ENCODE data around the gene DLX5. TPM values are rescaled to one million over a fixed set of nuclear protein-coding genes. Genes with fewer than 3 reads are reported as not detected.

DLX5 gene
- total RNA-seq, 1 donor from 2014 or later: 3.7 TPM

DNA sequence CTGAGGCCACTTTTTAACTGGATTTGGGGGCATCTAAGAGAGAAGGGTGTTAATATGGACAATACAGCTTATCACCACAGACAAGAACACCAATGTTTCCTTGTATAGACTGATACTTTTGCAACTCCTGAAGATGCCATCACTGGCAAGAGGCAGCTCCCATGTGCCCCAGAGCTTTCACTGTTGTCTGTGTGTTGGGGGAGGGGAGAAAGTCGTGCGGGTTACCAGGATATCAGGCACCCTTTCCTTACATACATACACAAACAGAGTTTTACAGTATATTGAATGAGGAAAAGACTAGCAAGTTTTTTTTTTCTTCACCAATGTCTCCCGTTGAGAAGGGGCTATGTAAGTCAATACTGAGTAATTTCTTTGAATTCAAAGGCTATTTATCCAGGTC lies 23.4 kb downstream of the DLX5 start:
- Histone ChIP-seq H3K4me3 (no peak overlapping the region), H3K27me3 (peaks cover 23% of the 10 kb centered on the region), H3K36me3 (no peaks in the 10 kb centered on the region), H3K27ac (no peak overlapping the region), H3K4me1 (peaks cover 24% of the 10 kb centered on the region), H3K9me3 (no peaks in the 10 kb centered on the region)
- no peak for DNase-seq (ENCODE audit: extremely low spot score in 2 of 2)
- TF ChIP-seq POLR2AphosphoS5 (IDR thresholded peaks at IDR 0.05; ENCODE audit: insufficient read depth in 1 of 2, low read depth in 1 of 2) (no peak), POLR2A (IDR thresholded peaks at IDR 0.05) (no peak)
- TF ChIP-seq, protein P1, sequence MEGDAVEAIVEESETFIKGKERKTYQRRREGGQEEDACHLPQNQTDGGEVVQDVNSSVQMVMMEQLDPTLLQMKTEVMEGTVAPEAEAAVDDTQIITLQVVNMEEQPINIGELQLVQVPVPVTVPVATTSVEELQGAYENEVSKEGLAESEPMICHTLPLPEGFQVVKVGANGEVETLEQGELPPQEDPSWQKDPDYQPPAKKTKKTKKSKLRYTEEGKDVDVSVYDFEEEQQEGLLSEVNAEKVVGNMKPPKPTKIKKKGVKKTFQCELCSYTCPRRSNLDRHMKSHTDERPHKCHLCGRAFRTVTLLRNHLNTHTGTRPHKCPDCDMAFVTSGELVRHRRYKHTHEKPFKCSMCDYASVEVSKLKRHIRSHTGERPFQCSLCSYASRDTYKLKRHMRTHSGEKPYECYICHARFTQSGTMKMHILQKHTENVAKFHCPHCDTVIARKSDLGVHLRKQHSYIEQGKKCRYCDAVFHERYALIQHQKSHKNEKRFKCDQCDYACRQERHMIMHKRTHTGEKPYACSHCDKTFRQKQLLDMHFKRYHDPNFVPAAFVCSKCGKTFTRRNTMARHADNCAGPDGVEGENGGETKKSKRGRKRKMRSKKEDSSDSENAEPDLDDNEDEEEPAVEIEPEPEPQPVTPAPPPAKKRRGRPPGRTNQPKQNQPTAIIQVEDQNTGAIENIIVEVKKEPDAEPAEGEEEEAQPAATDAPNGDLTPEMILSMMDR (IDR thresholded peaks at IDR 0.05): no peak
- intact Hi-C loops (cut with DNase I): no loop called here

DNA sequence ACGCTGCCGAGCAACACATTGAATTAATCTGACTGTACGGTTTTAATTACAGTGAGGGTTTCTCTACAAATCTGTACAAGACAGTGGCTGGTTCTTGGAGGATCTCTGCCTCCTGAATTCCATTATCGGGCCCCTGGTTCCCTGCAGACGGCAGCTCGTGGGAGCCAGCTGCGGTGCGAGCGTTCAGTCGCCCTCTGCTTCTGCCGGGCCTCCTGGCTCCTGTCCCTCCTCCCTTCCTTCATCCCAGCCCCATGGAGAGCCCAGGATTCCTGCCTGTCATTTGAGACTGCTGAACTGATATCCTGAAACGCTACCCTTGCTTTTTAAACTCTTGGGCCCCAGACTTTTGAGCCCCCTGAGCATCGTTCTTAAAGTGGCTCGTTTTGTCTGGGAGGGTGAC lies 25.9 kb downstream of the DLX5 start:
- Histone ChIP-seq H3K4me1 (peaks cover 3% of the 10 kb centered on the region), H3K36me3 (no peaks in the 10 kb centered on the region), H3K9me3 (no peaks in the 10 kb centered on the region), H3K27ac (no peak overlapping the region), H3K27me3 (peaks cover 13% of the 10 kb centered on the region), H3K4me3 (no peak overlapping the region)
- DNase-seq (ENCODE audit: extremely low spot score in 2 of 2): no peak
- intact Hi-C loops (cut with DNase I): no loop called here
- TF ChIP-seq POLR2AphosphoS5 (IDR thresholded peaks at IDR 0.05; ENCODE audit: insufficient read depth in 1 of 2, low read depth in 1 of 2) (no peak), POLR2A (IDR thresholded peaks at IDR 0.05) (no peak)
- TF ChIP-seq, protein P1 (IDR thresholded peaks at IDR 0.05): no peak

- TF ChIP-seq, protein P1 (IDR thresholded peaks at IDR 0.05): no peak
- TF ChIP-seq POLR2A (IDR thresholded peaks at IDR 0.05) (no peak), POLR2AphosphoS5 (IDR thresholded peaks at IDR 0.05; ENCODE audit: insufficient read depth in 1 of 2, low read depth in 1 of 2) (no peak)
- Histone ChIP-seq H3K4me1 (peaks cover under 1% of the 10 kb centered on the region), H3K9me3 (no peaks in the 10 kb centered on the region), H3K4me3 (no peak overlapping the region), H3K27ac (no peak overlapping the region), H3K36me3 (no peaks in the 10 kb centered on the region), H3K27me3 (peaks cover 15% of the 10 kb centered on the region)
- intact Hi-C loops (cut with DNase I): no loop called here
- DNase-seq (ENCODE audit: extremely low spot score in 2 of 2): no peak
Observed at GRCh38 chr7:96998333-96998732, 26.3 kb downstream of the DLX5 start.

DNA sequence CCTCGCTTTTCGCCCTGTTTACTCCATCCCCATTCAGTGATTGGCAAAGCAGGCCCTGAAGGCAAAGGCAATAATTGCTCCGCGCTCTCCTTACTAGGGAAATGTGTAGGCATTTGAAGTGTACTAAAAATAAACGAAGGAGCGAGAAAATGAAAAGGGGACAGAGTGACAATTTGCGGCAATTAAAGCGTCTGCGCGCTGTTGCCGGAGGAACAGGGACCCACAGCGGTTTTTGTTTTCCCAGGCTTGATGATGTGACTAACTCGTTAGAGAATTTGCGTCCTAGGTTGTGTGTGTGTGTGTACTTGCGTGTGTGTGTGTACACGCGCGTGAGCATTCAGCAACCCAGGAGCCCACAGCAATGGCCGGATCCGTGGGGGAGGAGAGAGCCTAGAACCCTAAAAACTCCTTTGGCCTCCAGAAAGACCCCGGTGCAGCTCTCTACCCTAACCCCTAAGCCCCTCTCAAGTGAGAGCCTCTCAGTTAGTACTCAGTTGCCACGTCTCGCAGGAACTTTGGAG lies 27.1 kb downstream of the DLX5 start:
- Histone ChIP-seq H3K4me1 (peaks cover 8% of the 10 kb centered on the region), H3K9me3 (no peaks in the 10 kb centered on the region), H3K4me3 (no peak overlapping the region), H3K27me3 (peaks cover 23% of the 10 kb centered on the region), H3K36me3 (no peaks in the 10 kb centered on the region), H3K27ac (no peak overlapping the region)
- no peak for DNase-seq (ENCODE audit: extremely low spot score in 2 of 2)
- intact Hi-C loops (cut with DNase I): no loop called here
- TF ChIP-seq POLR2AphosphoS5 (IDR thresholded peaks at IDR 0.05; ENCODE audit: insufficient read depth in 1 of 2, low read depth in 1 of 2) (no peak), POLR2A (IDR thresholded peaks at IDR 0.05) (no peak)
- TF ChIP-seq, protein P1 (IDR thresholded peaks at IDR 0.05): no peak

DNA sequence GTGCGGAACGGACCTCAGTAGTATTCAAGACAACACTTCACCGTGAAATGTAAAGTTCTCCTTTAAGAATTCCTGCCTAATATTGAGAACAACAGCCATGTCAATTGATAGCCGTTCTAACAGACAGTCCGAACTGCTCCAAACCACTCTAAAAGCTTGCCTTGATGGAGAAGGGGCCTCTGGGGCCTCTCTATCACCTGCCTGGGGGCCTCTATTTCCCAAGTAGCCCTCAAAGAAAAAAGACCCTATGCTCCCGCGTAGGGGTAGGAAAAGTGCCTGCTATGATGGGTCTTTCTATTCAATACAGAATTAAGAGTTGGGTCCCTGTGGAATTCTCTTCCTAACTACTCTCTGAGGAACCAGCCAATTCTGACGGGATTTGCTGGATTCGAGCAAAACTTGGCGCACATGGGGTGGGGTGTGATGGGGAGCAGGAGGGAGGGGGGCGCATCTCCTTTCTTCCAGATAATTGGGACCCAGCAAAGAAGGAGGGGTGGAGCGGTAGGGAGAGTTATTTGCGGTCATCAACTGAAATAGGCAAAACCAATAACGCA lies 27.6 kb downstream of the DLX5 start:
- TF ChIP-seq POLR2AphosphoS5 (IDR thresholded peaks at IDR 0.05; ENCODE audit: insufficient read depth in 1 of 2, low read depth in 1 of 2) (no peak), POLR2A (IDR thresholded peaks at IDR 0.05) (no peak)
- TF ChIP-seq, protein P1 (IDR thresholded peaks at IDR 0.05): no peak
- H3K9me3 ChIP-seq: no peaks in the 10 kb centered on the region
- H3K4me3 ChIP-seq: no peak overlapping the region
- no peak for DNase-seq (ENCODE audit: extremely low spot score in 2 of 2)
- H3K27me3 ChIP-seq: peaks cover 28% of the 10 kb centered on the region
- H3K27ac ChIP-seq: no peak overlapping the region
- H3K36me3 ChIP-seq: no peaks in the 10 kb centered on the region
- intact Hi-C loops (cut with DNase I): no loop called here
- H3K4me1 ChIP-seq: peaks cover 11% of the 10 kb centered on the region

All from vagina (tissue), 2 donors.